ENCODE data around the gene GNAO1.

Gene GNAO1

GRCh38 chr16:56367764-56368163 lies 176.5 kb downstream of the GNAO1 start:
- no peak for TF ChIP-seq ZFP3 (CRISPR knock-in tag; IDR thresholded peaks at IDR 0.05)
- no peak for ATAC-seq

GRCh38 chr16:56368545-56368944 lies 177.3 kb downstream of the GNAO1 start:
- TF ChIP-seq ZFP30 (CRISPR knock-in tag; IDR thresholded peaks at IDR 0.05): no peak
- TF ChIP-seq, protein P1, sequence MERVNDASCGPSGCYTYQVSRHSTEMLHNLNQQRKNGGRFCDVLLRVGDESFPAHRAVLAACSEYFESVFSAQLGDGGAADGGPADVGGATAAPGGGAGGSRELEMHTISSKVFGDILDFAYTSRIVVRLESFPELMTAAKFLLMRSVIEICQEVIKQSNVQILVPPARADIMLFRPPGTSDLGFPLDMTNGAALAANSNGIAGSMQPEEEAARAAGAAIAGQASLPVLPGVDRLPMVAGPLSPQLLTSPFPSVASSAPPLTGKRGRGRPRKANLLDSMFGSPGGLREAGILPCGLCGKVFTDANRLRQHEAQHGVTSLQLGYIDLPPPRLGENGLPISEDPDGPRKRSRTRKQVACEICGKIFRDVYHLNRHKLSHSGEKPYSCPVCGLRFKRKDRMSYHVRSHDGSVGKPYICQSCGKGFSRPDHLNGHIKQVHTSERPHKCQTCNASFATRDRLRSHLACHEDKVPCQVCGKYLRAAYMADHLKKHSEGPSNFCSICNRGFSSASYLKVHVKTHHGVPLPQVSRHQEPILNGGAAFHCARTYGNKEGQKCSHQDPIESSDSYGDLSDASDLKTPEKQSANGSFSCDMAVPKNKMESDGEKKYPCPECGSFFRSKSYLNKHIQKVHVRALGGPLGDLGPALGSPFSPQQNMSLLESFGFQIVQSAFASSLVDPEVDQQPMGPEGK (CRISPR knock-in tag; IDR thresholded peaks at IDR 0.05; ENCODE audit: borderline replicate concordance): no peak
- no peak for TF ChIP-seq ZC3H10 (CRISPR knock-in tag; IDR thresholded peaks at IDR 0.05)
- no peak for TF ChIP-seq GLIS3 (CRISPR knock-in tag; IDR thresholded peaks at IDR 0.05)
- no peak for TF ChIP-seq ZNF70 (CRISPR knock-in tag; IDR thresholded peaks at IDR 0.05)
- TF ChIP-seq ISL1 (CRISPR knock-in tag; IDR thresholded peaks at IDR 0.05): no peak
- TF ChIP-seq CREB5 (CRISPR knock-in tag; IDR thresholded peaks at IDR 0.05; ENCODE audit: low read depth): no peak
- TF ChIP-seq POU6F1 (CRISPR knock-in tag; IDR thresholded peaks at IDR 0.05; ENCODE audit: borderline replicate concordance, low read depth): no peak
- no peak for TF ChIP-seq PPARA (CRISPR knock-in tag; IDR thresholded peaks at IDR 0.05; ENCODE audit: borderline replicate concordance)
- no peak for TF ChIP-seq CSDC2 (CRISPR knock-in tag; IDR thresholded peaks at IDR 0.05)
- no peak for TF ChIP-seq RARB (CRISPR knock-in tag; IDR thresholded peaks at IDR 0.05)
- TF ChIP-seq CSRNP3 (CRISPR knock-in tag; IDR thresholded peaks at IDR 0.05): no peak
- no peak for TF ChIP-seq BACH2 (CRISPR knock-in tag; IDR thresholded peaks at IDR 0.05; ENCODE audit: borderline replicate concordance)
- no peak for TF ChIP-seq TOX (CRISPR knock-in tag; IDR thresholded peaks at IDR 0.05; ENCODE audit: borderline replicate concordance)
- no peak for TF ChIP-seq ZFP3 (CRISPR knock-in tag; IDR thresholded peaks at IDR 0.05)
- TF ChIP-seq, protein P2, sequence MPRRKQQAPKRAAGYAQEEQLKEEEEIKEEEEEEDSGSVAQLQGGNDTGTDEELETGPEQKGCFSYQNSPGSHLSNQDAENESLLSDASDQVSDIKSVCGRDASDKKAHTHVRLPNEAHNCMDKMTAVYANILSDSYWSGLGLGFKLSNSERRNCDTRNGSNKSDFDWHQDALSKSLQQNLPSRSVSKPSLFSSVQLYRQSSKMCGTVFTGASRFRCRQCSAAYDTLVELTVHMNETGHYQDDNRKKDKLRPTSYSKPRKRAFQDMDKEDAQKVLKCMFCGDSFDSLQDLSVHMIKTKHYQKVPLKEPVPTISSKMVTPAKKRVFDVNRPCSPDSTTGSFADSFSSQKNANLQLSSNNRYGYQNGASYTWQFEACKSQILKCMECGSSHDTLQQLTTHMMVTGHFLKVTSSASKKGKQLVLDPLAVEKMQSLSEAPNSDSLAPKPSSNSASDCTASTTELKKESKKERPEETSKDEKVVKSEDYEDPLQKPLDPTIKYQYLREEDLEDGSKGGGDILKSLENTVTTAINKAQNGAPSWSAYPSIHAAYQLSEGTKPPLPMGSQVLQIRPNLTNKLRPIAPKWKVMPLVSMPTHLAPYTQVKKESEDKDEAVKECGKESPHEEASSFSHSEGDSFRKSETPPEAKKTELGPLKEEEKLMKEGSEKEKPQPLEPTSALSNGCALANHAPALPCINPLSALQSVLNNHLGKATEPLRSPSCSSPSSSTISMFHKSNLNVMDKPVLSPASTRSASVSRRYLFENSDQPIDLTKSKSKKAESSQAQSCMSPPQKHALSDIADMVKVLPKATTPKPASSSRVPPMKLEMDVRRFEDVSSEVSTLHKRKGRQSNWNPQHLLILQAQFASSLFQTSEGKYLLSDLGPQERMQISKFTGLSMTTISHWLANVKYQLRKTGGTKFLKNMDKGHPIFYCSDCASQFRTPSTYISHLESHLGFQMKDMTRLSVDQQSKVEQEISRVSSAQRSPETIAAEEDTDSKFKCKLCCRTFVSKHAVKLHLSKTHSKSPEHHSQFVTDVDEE (CRISPR knock-in tag; IDR thresholded peaks at IDR 0.05): no peak
- no peak for TF ChIP-seq ZNF8 (CRISPR knock-in tag; IDR thresholded peaks at IDR 0.05)
- no peak for ATAC-seq

DNA sequence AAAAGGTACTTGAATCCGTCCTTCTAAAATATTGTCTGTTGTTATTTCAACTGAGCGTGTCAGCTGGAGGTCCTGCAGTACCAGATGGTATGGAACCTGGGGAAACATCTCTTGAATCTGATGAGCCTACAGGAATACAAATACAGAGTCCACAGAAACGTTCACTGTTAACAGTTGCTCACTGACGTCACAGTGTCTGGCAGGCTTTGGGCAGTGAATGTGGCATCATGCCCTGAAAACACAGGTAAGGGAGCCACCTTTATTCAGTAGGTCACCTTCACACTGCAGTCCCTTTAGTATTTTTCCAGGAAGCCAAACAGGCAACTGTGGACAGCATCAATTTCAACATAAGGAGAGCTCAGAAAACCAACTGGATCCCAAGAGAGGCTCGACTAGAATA lies 177.9 kb downstream of the GNAO1 start:
- ATAC-seq: no peak
- TF ChIP-seq PPARA (CRISPR knock-in tag; IDR thresholded peaks at IDR 0.05; ENCODE audit: borderline replicate concordance): no peak
- TF ChIP-seq GLIS3 (CRISPR knock-in tag; IDR thresholded peaks at IDR 0.05): no peak
- TF ChIP-seq SNAI2 (CRISPR knock-in tag; IDR thresholded peaks at IDR 0.05): no peak
- TF ChIP-seq POU6F1 (CRISPR knock-in tag; IDR thresholded peaks at IDR 0.05; ENCODE audit: borderline replicate concordance, low read depth): no peak
- no peak for TF ChIP-seq ARNTL (CRISPR knock-in tag; IDR thresholded peaks at IDR 0.05; ENCODE audit: borderline replicate concordance, low read depth)
- no peak for TF ChIP-seq ZNF565 (CRISPR knock-in tag; conservative IDR thresholded peaks at IDR 0.05; ENCODE audit: low read depth)
- no peak for TF ChIP-seq ZNF8 (CRISPR knock-in tag; IDR thresholded peaks at IDR 0.05)
- TF ChIP-seq ESRRG (CRISPR knock-in tag; IDR thresholded peaks at IDR 0.05): no peak
- TF ChIP-seq, protein P2 (CRISPR knock-in tag; IDR thresholded peaks at IDR 0.05): no peak
- no peak for TF ChIP-seq TOX (CRISPR knock-in tag; IDR thresholded peaks at IDR 0.05; ENCODE audit: borderline replicate concordance)
- no peak for TF ChIP-seq ZC3H10 (CRISPR knock-in tag; IDR thresholded peaks at IDR 0.05)
- TF ChIP-seq ZNF70 (CRISPR knock-in tag; IDR thresholded peaks at IDR 0.05): no peak
- no peak for TF ChIP-seq CSRNP3 (CRISPR knock-in tag; IDR thresholded peaks at IDR 0.05)
